ENCODE data around the gene LIG3. TPM values are rescaled to one million over a fixed set of nuclear protein-coding genes. Genes with fewer than 3 reads are reported as not detected.

LIG3 gene
- total and polyA plus RNA-seq, 2 of the 4 experiments (the other 2 are of a cell fraction) = 36.4 to 41.9 TPM

DNA sequence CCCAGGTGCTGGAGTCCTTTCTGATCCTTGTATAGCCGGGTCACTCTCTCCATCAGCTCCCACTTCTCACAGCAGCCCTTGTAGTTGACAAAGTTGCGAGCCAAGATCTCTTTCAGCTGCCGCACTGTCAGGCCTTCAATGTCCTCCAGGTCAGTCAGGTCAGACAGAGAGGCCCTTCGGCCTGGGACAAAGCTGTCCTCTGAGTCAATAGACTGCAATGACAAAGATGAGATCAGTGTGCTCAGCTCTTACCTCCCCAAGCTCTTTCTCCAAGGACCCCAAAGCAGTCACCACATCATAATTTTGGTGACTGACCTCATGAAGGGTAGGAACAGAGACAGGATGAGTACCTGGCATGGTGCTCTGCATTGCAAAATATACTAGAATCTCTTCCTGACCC lies 36.1 kb downstream of the LIG3 start:
- Histone ChIP-seq H4K91ac (ENCODE audit: insufficient read depth, low read depth, low read length) (no peak overlapping the region), H2AK9ac (replicated peaks; ENCODE audit: low read depth, low read length, poor library complexity) (no peak overlapping the region), H3K23ac (ENCODE audit: low read depth, low read length) (no peak overlapping the region), H3K18ac (ENCODE audit: low read depth, low read length) (no peak overlapping the region), H3K4me1 (ENCODE audit: control insufficient read depth, insufficient read depth, low read length) (no peaks in the 10 kb centered on the region), H3K4ac (ENCODE audit: low read depth, low read length) (no peak overlapping the region), H2BK5ac (ENCODE audit: low read depth, low read length, poor library complexity, severe bottlenecking) (no peak overlapping the region), H3K36me3 (ENCODE audit: control insufficient read depth, insufficient read depth, low read length) (peaks cover 33% of the 10 kb centered on the region), H2BK20ac (ENCODE audit: low read depth, low read length) (no peak overlapping the region), H2AK5ac (ENCODE audit: low read depth, low read length) (no peak overlapping the region), H3K9ac (ENCODE audit: low read depth, low read length) (no peak overlapping the region), H2BK15ac (ENCODE audit: low read depth, low read length) (no peak overlapping the region), H3K79me1 (ENCODE audit: low read depth in 1 of 2, low read length in 2 of 2) (peaks cover 12 to 49% of the 10 kb centered on the region in 2 experiments; a peak in 3 of 4 replicates), H3K4me2 (ENCODE audit: low read depth, low read length) (no peak overlapping the region), H3K14ac (replicated peaks; ENCODE audit: low read depth, low read length) (no peak overlapping the region), H3K9me1 (ENCODE audit: insufficient read depth, low read length) (peaks cover 10% of the 10 kb centered on the region; the same call in 1 of the 2 replicates), H2AFZ (replicated peaks; ENCODE audit: low read length, poor library complexity) (no peak overlapping the region), H4K20me1 (ENCODE audit: insufficient read depth, low read length) (no peaks in the 10 kb centered on the region), H3K56ac (ENCODE audit: extremely low read depth, insufficient read depth, low read length) (no peak overlapping the region), H2BK120ac (ENCODE audit: low read depth, low read length) (no peak overlapping the region), H4K8ac (ENCODE audit: low read depth in 2 of 2, low read length in 2 of 2) (no peak overlapping the region), H4K5ac (ENCODE audit: low read depth, low read length) (no peak overlapping the region), H3K9me3 (ENCODE audit: control insufficient read depth, insufficient read depth, low read length) (no peaks in the 10 kb centered on the region), H3K27me3 (ENCODE audit: control insufficient read depth, insufficient read depth, low read length) (no peaks in the 10 kb centered on the region), H3K27ac (ENCODE audit: insufficient read depth, low read length) (no peak overlapping the region), H3K4me3 (ENCODE audit: insufficient read depth, low read depth, low read length) (no peak overlapping the region)
- ATAC-seq (ENCODE audit: low read depth) (no peak), DNase-seq (no peak)
- BruUV-seq (replicated peaks) = no TSS peak
- TF ChIP-seq, protein P1, sequence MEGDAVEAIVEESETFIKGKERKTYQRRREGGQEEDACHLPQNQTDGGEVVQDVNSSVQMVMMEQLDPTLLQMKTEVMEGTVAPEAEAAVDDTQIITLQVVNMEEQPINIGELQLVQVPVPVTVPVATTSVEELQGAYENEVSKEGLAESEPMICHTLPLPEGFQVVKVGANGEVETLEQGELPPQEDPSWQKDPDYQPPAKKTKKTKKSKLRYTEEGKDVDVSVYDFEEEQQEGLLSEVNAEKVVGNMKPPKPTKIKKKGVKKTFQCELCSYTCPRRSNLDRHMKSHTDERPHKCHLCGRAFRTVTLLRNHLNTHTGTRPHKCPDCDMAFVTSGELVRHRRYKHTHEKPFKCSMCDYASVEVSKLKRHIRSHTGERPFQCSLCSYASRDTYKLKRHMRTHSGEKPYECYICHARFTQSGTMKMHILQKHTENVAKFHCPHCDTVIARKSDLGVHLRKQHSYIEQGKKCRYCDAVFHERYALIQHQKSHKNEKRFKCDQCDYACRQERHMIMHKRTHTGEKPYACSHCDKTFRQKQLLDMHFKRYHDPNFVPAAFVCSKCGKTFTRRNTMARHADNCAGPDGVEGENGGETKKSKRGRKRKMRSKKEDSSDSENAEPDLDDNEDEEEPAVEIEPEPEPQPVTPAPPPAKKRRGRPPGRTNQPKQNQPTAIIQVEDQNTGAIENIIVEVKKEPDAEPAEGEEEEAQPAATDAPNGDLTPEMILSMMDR (conservative IDR thresholded peaks at IDR 0.05; ENCODE audit: low read depth, low read length) = no peak
- dilution Hi-C loops (cut with HindIII; ENCODE audit: low sequenced_read_pairs, unreplicated experiment) = no loop called here
- ChIA-PET CTCF (no interaction called here), POLR2A (ENCODE audit: unreplicated experiment) (interaction anchor here (0.5 kb wide), 1 partner anchor 23 kb away, joined by 3 read pairs; no protein-coding TSS in a partner anchor)
- intact Hi-C loops (cut with micrococcal nuclease) = no loop called here
- 73% methylated on average over 2 of the region's 4 CpGs; no CpG with 5 or more reads in 1 of the 2 experiments for WGBS, 2 experiments (ENCODE audit: extremely low coverage in 2 of 2, insufficient read length in 1 of 2)
- in situ Hi-C loops (cut with MboI; ENCODE audit: low sequenced_read_pairs) = no loop called here
